Activated CD8-positive, alpha-beta memory T cell treated with anti-CD3 and anti-CD28 coated beads, Interleukin-2, amount 50 U/mL, for 1 hour (primary cell): Measurements from ENCODE around the gene CRYBG1.
"Not testable (repeated sequence)": the region's sequence is repeated elsewhere in the genome, so short reads cannot be mapped to it uniquely, and the experiment has no call there.

Experiments used
- DNase-seq: peaks from one replicate; pipeline ENCODE4 v3.0.0-alpha.2; 2020; ENCODE audit errors: extremely low read depth

CRYBG1 gene

DNA sequence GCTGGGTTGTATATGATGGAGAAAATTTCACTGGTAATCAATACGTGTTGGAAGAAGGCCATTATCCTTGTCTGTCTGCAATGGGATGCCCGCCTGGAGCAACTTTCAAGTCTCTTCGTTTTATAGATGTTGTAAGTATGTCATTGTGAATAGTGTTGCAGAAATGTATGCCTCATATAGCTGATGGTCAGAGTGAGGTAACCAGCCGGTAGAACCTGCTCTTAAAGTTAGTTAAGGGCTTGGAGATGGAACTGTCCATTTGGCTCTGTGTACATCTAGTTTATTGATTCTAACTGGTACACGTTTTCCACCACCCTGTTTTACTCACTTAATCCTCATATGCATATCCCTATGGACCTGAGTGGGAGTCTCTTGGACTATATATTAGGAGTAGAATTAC, 195.2 kb downstream of the CRYBG1 start:
- no peak for DNase-seq

GRCh38 chr6:106556368-106556960, 195.9 kb downstream of the CRYBG1 start:
- no peak for DNase-seq

DNA sequence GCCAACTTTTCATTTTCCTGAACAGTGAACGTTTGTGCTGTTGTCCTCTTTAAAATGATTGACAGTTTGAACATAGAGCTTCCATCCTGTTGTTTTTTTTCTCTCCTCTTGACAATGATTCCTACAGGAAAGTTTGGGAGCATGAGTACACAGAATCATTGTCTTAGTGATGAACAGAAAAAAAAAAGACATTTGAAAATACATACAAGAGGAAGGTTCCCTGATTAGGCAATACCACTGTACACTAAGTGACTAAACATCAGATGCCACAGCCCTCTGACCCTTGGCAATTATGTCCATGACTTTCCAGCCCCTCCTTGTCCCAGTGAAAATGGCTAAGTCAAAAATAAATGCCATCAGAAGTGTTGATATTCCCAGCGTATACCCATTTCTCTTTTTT, 197.3 kb downstream of the CRYBG1 start:
- no peak for DNase-seq

GRCh38 chr6:106558364-106558763, 197.8 kb downstream of the CRYBG1 start:
- DNase-seq = no peak

DNA sequence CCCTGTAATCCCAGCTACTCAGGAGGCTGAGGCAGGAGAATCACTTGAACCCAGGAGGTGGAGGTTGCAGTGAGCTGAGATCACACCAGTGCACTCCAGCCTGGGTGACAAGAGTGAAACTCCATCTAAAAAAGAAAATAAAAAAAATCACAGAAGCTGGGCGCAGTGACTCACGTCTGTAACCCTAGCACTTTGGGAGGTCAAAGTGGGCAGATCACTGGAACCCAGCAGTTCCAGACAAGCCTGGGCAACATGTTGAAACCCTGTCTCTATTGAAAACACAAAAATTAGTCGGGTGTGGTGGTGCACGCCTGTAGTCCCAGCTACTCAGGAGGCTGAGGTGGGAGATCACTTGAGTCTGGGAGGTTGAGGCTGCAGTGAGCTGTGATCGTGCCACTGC, 199.1 kb downstream of the CRYBG1 start:
- DNase-seq = not testable (repeated sequence)

DNA sequence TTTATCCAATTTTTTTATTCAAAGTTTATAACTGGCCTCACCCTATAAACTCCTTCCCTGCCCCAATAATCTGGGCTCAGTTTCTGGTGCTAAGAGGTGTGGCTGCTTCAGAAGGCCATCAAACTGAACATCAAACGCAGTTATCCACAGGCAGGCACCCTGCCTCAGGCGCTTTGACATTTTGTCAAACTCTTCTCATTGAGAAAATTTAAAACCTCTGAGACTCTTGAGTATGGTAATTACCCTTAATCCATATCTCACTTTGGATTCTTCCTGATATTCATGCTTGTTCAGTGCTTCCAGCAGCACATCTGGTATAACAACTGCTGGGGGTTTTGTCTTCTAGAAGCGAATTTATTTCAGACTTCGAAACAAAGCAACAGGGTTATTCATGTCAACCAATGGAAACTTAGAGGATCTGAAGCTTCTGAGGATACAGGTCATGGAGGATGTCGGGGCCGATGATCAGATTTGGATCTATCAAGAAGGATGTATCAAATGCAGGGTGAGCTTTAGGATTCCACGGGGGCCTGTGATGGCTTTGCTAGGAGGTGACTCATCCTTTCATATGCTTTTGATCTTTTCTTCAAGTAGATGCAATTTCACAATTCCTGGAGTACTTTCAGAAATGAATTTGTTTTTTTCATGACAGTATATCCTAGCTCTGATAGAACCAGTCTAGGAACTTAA, 200.6 kb downstream of the CRYBG1 start:
- DNase-seq = no peak

DNA sequence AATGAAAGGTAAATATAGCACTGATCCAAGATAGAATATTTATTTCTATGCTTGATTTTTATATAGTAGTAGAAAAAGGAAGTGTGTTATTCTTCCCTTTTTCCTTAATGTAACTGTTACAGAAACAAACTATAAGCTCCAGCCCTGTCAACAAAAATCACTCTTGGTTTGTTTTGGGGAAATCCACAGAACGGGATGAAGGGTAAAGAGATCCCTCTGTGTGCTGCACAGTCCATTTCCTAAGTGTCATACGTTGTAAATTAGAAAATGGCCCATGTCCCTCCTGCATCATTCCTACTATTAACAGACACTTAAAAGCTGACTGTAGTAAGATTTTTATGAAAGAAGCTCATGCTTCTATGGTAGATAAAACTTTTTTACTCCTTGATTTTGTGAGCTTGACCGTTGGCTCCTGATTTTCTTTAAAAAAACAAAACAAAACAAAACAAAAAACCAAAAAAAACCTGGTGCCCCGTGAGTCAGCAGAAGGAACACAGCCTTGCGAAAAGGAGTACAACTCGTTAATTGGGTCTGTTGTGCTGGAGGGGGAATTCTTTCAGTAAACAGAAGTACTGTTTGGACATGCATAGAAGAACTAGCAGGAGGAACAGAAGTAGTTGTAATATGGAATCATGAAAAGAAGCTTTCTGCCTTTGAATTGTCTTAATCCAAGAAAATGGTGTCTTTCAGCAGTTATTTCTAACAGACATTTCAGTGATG, 201.3 kb downstream of the CRYBG1 start:
- no peak for DNase-seq

- DNase-seq = no peak
Observed at GRCh38 chr6:106563614-106564013, 203.1 kb downstream of the CRYBG1 start.

DNA sequence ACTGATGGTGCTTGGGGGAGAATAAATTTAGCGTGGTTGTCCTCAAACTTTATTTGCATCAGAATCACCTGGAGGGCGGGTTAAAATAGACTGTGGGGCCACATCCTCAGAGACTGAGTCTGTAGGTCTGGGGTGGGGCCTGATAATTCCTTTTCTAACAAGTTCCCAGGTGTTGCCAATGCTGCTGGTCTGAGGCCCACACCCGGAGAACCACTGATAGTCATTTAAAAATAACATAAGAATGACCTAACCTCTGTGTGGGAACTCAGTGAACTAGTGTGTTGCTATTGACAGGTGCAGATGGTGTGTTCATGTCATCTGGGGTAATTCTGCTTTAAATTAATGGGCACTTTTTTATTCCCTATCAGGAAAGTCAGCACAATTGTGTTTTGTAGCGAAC, 204.0 kb downstream of the CRYBG1 start:
- no peak for DNase-seq

DNA sequence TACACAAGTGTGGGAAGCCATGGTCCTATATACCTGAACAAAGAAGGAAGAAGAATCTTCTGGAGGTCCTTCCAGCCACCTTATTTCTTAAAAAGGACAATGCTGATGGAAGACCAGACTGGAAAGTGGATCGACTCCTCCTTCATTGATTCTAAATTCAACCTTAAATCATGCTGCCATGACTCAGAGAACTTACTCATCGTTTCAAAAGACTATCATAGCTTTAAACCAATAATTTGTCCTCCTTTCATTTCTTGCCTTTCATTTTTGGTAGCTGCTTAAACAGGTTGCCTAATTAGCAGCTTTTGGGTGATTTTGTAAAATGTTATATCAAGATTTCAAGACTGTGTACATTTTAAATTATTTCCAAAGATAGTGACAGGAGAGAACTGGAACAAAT, 208.0 kb downstream of the CRYBG1 start:
- no peak for DNase-seq

- no peak for DNase-seq
Observed at GRCh38 chr6:106569428-106569827, 208.9 kb downstream of the CRYBG1 start.

DNA sequence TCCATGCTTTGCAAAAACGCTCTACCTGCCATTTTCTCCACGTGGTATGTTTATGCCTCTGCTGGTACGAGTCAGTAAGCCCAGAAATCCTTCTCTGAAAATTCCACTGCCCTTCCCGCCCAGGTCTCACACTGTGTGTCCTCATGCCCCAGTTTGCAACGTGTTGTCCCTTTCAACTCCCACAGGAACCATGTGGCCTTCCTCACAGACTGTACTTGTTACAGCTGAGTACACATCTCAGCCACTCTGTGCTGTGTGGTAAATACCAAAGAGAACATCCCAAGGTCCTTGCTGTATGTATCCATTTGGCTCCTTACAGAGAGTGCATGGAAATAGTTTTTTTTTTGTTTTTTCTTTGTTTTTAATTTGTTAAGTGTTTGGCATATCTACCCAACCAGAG, 211.9 kb downstream of the CRYBG1 start:
- no peak for DNase-seq

DNA sequence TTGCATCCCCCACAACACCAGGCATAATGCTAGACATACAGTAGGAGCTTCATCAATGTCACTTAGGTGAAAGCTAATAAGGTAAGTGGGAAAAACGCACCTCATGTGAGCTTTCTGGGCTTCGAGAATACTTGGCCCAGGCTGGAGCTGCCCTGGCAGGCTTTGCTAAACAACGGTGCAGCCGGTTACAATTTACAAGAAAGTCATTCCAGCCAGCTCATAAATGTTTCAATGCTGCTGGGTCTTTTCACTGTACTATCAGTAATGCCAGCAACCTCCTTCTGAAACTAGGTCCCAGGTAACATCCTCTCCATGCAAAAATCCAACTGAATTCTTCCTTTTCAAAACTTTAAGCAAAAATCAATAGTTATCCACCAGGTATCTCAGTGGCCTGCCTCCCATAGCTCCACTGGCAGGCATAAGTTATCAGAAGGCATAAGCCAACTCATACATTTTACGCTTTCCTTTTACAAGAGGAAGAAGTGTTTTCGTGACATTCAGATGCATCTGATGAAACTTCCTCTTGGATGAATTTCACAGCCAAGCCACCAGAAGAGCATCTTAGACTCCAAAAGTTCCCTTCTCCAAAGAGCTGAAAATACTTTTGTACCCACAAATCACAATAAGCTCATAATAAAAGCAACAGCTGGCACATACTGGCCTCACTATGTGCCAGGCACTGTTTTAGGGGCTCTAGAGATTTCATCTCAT, 212.5 kb downstream of the CRYBG1 start:
- no peak for DNase-seq

DNA sequence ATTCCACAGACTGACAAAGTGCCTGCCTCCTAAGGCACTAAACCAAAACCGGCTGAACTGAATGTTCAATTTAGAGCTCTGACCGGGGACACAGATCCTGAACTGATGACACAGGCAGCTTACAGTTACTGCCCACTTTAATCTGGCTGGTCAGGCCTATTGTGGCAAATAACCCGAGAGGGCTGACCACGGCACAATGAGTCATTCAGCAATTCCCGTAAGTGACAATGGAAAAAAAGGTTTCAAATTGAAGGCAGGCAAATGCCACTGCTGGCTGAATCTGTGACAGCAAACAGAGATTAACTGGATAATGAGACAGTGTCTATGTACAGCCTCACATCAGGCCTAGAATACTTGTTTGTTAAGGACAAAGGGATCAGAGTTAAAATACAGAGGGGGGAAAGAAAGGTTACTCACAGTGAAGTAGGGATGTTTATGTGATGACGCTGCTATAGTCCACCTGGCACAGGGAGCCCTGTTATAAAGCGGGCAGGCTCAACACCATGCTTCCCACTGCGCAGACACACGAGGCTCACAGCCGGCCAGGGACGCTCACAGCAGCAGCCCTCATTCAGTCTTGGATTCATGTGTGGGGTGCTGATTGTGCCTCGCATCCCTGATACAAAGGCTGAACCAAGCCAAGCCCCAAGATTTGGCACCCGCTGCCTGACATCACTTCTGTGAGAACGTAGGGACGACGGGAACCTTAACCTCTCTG, 214.4 kb downstream of the CRYBG1 start:
- no peak for DNase-seq

GRCh38 chr6:106579281-106579680, 218.8 kb downstream of the CRYBG1 start:
- DNase-seq = no peak

GRCh38 chr6:106581468-106581867, 221.0 kb downstream of the CRYBG1 start:
- no peak for DNase-seq

DNA sequence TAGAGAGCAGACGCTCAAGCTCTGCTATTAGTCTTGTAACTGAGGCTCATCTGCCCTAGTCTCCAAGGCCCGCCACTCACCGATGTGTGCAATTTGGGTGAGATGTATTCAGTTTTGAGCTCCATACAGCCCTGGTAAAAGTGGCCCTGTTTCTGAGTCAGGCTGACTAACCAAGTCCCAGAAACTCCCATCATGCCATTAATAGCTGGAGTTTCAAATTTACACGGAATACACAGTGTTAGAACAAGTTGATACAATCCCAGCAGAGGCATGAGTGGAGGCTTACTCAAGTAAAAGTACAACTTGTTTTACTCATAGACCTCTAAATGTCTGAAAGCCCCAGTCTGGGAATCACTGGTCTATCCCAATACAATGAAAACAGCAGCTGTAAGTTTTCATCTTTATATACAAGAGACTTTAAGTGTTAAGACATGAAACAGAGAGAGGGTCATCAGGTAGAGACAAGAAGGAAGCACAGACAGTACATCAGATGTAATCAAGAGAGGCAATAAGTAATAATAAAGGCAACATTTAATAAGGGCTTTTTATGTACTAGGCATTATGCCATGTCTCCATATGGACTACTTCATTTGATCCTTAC, 226.4 kb downstream of the CRYBG1 start:
- DNase-seq = no peak

DNA sequence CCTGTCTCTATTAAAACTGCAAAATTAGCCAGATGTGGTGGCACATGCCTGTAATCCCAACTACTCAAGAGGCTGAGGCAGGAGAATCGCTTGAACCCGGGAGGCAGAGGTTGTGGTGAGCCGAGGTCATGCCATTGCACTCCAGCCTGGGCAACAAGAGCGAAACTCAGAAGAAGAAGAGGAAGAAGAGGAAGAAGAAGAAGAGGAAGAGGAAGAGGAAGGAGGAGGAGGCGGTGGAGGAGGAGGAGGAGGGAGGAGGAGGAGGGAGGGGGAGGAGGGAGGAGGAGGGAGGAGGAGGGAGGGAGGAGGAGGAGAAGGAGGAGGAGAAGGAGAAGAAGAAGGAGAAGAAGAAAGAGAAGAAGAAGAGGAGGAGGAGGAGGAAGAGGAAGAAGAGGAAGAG, 228.4 kb downstream of the CRYBG1 start:
- not testable (repeated sequence) for DNase-seq

- no peak for DNase-seq
Observed at GRCh38 chr6:106591111-106591825, 230.8 kb downstream of the CRYBG1 start.

DNA sequence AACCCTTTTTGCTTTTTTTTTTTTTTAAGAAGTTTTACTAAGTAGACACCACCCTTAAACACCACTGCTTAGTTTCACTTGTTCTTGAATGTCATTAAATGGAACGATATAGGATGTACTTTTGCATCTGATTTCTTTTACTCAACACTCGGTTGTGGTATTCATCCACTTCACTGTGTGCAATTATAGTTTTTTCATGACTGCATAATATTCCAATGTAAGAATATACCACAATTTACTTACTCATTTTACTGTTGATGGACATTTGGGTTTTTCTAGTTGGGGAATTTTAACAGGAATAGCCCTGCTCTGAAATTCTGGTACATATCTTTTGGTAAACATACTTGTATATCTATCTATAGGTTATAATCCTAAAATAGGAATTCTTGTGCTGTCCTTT, 238.9 kb downstream of the CRYBG1 start:
- no peak for DNase-seq

GRCh38 chr6:106600329-106600728, 239.8 kb downstream of the CRYBG1 start:
- DNase-seq = no peak
